ENCODE results near the gene ITPK1. TPM values are rescaled to one million over a fixed set of nuclear protein-coding genes. Genes with fewer than 3 reads are reported as not detected.

Gene ITPK1
- total RNA-seq, 2 experiments from 2014 or later = 17.8 to 34.7 TPM

DNA sequence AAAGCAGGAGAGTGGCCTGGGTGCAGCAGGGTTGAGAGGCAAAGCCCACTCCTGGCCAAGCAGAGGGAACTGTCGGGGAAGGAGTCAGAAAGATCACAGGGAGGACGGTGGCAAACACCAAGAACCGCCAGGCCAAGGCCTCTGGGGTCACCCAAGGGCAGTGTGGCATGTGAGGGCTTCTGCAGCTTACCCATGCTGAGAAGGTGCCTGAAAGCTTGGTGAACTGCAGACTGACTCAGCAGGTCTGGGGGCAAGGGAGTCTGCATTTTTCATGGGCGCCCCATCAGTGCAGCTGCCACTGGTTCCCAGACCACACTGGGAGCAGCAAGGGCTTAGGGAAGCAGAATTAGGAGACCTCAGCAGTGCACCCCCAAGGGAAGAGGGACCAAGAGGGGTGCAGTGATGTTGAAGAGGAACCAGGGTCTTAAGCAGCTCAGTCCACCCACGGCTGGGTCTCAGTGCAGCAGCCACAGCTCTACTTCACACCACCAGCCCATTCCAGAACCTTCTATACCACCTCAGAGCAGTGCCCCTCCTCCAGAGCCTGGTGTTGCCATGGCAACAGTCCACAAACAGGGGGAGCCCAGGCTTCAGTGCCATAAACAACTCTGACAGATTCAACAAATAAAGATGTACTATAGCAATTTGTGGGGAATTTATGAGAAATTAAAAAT, 59.4 kb downstream of the ITPK1 start:
- Histone ChIP-seq H3K4me3 (ENCODE audit: low read depth, low read length, poor library complexity, severe bottlenecking) (no peak overlapping the region), H3K27ac (ENCODE audit: low read depth, low read length, poor library complexity, severe bottlenecking) (no peak overlapping the region), H3K36me3 (ENCODE audit: insufficient read depth, low read length) (no peaks in the 10 kb centered on the region), H3K4me1 (ENCODE audit: insufficient read depth, low read length, poor library complexity, severe bottlenecking) (peaks cover 9% of the 10 kb centered on the region), H3K9me3 (ENCODE audit: low read length) (no peaks in the 10 kb centered on the region), H2AFZ (ENCODE audit: low read length) (no peak overlapping the region), H3K9me2 (ENCODE audit: insufficient read depth, low read length) (no peaks in the 10 kb centered on the region), H3K79me2 (ENCODE audit: insufficient read depth, low read depth, low read length) (no peaks in the 10 kb centered on the region), H4K20me1 (ENCODE audit: insufficient read depth, low read length) (no peaks in the 10 kb centered on the region), H3K4me2 (ENCODE audit: low read length) (no peak overlapping the region)
- POLR2A ChIA-PET = no interaction called here
- TF ChIP-seq EZH2phosphoT487 (IDR thresholded peaks at IDR 0.05; ENCODE audit: borderline replicate concordance, low read depth, low read length) (no peak), CTCF (conservative IDR thresholded peaks at IDR 0.05; ENCODE audit: low read length) (no peak)
- CTCF ChIA-PET (ENCODE audit: unreplicated experiment) = no interaction called here
- intact Hi-C loops (cut with micrococcal nuclease; ENCODE audit: unreplicated experiment) = no loop called here
- no TSS peak for BruUV-seq (replicated peaks)
- DNase-seq (ENCODE audit: low spot score) = no peak

DNA sequence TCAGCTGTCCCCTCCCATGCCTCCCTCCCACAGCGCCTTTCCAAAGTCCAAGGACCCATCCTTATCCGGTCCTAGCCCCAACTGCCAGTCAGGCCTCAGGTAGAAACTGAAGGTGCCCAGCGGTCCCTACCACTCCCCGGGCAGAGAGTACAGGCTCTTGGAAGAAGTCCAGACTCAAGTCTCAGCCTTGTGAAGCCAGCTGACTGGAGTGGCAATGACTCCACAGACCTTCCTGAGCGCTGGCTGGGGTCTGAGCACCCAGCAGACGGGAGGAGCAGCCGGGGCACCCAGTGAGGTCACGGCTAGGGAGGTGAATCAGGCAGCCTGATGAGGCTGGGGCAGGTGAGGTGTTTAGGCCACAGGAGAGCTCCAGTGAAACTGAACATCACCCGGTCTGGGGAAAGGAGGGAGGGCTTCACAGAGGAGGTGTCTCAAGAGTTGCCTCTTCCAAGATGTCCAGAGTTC, 60.0 kb downstream of the ITPK1 start:
- intact Hi-C loops (cut with micrococcal nuclease; ENCODE audit: unreplicated experiment) = no loop called here
- POLR2A ChIA-PET = no interaction called here
- Histone ChIP-seq H3K9me3 (ENCODE audit: low read length) (no peaks in the 10 kb centered on the region), H3K4me1 (ENCODE audit: insufficient read depth, low read length, poor library complexity, severe bottlenecking) (peaks cover 9% of the 10 kb centered on the region), H3K4me3 (ENCODE audit: low read depth, low read length, poor library complexity, severe bottlenecking) (no peak overlapping the region), H3K4me2 (ENCODE audit: low read length) (no peak overlapping the region), H4K20me1 (ENCODE audit: insufficient read depth, low read length) (no peaks in the 10 kb centered on the region), H2AFZ (ENCODE audit: low read length) (no peak overlapping the region), H3K79me2 (ENCODE audit: insufficient read depth, low read depth, low read length) (no peaks in the 10 kb centered on the region), H3K9me2 (ENCODE audit: insufficient read depth, low read length) (no peaks in the 10 kb centered on the region), H3K27ac (ENCODE audit: low read depth, low read length, poor library complexity, severe bottlenecking) (no peak overlapping the region), H3K36me3 (ENCODE audit: insufficient read depth, low read length) (no peaks in the 10 kb centered on the region)
- CTCF ChIA-PET (ENCODE audit: unreplicated experiment) = no interaction called here
- no peak for TF ChIP-seq EZH2phosphoT487 (IDR thresholded peaks at IDR 0.05; ENCODE audit: borderline replicate concordance, low read depth, low read length)
- no peak for TF ChIP-seq CTCF (conservative IDR thresholded peaks at IDR 0.05; ENCODE audit: low read length)
- DNase-seq (ENCODE audit: low spot score) = no peak
- BruUV-seq (replicated peaks) = no TSS peak

DNA sequence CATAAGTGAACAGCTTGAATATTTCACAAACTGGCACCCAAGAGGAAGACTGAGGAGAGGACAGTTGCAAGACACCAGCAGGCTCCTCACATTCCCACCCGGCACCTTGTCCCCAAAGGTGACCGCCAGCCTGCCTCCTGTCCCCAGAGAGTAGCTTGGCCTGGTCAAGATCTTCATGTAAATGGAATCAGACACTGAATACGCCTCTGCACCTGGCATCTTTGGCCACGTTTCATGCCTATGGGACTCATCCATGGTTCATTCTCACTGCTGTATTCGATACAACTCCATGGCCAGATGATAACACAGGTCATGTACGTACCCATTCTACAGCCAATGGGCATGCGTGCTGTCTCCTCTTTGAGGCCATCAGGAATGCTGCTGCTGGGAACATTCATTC, 60.8 kb downstream of the ITPK1 start:
- no peaks in the 10 kb centered on the region for H3K36me3 ChIP-seq (ENCODE audit: insufficient read depth, low read length)
- H3K4me1 ChIP-seq (ENCODE audit: insufficient read depth, low read length, poor library complexity, severe bottlenecking) = peaks cover 4% of the 10 kb centered on the region
- no peak overlapping the region for H3K4me3 ChIP-seq (ENCODE audit: low read depth, low read length, poor library complexity, severe bottlenecking)
- no TSS peak for BruUV-seq (replicated peaks)
- no peak for TF ChIP-seq EZH2phosphoT487 (IDR thresholded peaks at IDR 0.05; ENCODE audit: borderline replicate concordance, low read depth, low read length)
- TF ChIP-seq CTCF (conservative IDR thresholded peaks at IDR 0.05; ENCODE audit: low read length) = no peak
- CTCF ChIA-PET (ENCODE audit: unreplicated experiment) = no interaction called here
- H3K79me2 ChIP-seq (ENCODE audit: insufficient read depth, low read depth, low read length) = no peaks in the 10 kb centered on the region
- no peak overlapping the region for H3K4me2 ChIP-seq (ENCODE audit: low read length)
- no peak for DNase-seq (ENCODE audit: low spot score)
- intact Hi-C loops (cut with micrococcal nuclease; ENCODE audit: unreplicated experiment) = no loop called here
- H2AFZ ChIP-seq (ENCODE audit: low read length) = no peak overlapping the region
- no peak overlapping the region for H3K27ac ChIP-seq (ENCODE audit: low read depth, low read length, poor library complexity, severe bottlenecking)
- H3K9me3 ChIP-seq (ENCODE audit: low read length) = no peaks in the 10 kb centered on the region
- POLR2A ChIA-PET = interaction anchor here (0.7 kb wide), 1 partner anchor 192 kb away, joined by 4 read pairs; no protein-coding TSS in a partner anchor
- no peaks in the 10 kb centered on the region for H4K20me1 ChIP-seq (ENCODE audit: insufficient read depth, low read length)
- no peaks in the 10 kb centered on the region for H3K9me2 ChIP-seq (ENCODE audit: insufficient read depth, low read length)

Measured in OCI-LY7 (cell line).